ENCODE data around the gene IGFBP2.
A peak's percentile ranks its signal among the peaks of the same experiment; 100 is the strongest.

IGFBP2 gene

DNA sequence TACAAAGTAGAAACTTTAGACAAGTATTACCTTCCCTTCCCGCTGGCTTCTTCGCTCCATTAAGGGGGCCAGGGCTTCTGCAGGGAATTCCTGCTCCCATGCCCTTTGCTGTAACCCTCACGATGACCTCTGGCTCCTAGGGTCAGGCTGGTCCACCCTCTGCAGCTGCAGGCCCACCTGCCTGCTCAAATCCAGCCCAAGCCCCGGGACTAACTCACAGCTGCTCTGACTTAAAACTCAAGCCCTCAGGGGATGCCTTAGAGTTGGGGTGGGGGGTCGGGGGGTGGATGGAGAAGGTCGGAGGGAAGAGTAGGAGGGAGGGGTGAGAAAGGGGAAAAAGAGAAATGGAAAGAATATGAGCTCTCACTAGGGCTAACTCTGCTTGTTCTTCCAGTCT lies 57.2 kb downstream of the IGFBP2 start:
- no peak for DNase-seq

DNA sequence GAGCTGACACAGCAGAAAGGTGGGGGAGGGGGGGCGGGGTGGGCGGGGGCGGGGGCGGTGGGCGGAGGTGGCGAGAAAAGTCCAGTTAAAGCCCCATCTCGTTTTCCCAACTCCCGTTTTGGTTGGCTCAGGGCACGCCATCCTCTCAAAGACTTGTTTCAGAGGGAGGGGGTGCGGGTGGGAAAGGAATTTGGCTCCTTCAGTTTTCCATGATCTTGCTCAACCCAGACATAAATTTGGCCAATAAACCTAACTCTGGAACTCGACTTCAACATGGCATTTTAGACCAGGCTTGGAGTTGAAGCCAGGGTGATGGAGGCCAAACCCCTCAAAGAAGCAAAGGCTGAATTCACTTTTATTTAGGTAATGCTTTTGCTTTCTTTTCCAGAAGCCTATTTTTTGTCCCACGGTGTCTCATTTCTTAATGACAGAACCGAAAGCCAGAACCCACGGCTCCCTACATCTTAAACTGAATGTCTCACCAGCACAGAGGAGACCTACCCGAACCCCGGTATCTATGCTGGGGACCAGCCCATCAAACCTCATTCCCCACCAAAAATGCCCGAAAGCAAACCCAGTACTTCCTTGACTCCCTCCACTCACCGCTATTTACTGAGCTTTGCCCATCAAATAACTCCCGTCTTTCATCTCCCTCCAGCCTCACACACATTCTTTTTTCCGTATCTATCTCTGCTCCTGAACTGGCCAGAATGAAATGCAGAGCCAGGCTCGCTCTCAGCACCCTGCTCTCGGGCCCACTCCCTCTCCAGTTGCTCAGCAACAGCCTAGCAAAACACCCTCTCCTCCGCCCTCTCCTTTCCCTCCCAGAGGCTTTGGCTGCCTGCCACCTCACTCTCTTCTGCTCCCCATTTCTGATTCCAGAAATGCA lies 57.9 kb downstream of the IGFBP2 start:
- DNase-seq: peak; percentile 68 to 79

GRCh38 chr2:216692636-216693413 lies 59.6 kb downstream of the IGFBP2 start:
- peak; percentile 90 for DNase-seq

DNA sequence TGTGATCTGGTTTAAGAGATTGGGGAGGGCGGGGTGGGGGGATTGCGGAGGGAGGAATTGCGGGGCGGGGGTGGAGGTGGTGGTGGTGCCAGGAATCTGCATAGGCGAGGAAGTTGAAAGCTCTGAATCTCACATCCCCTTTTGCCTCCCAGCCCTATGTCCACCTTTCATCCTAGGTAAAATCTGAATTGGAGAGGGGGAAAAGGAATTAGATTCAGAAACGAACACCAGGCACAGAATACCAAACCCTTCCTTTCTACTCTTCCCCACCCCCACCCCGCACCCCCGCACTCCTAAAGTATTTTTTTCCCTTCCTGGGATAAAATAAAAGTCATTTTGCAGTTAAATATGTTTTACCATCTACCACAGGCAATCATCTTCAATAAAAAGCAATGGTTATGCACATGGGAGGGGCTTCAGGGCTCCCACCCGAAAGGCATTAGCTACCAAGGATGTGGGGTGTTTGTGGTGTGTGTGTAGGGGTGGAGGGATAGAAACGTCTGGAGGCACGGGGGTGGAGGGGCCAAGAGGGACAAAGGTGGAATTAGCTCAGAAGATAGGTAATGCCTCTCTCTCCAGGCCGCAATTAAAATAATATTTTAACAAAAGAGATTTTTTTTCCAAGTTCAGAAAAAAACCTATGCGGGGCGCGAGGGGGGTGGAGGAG lies 60.3 kb downstream of the IGFBP2 start:
- no peak for DNase-seq

GRCh38 chr2:216694082-216694825 lies 61.0 kb downstream of the IGFBP2 start:
- DNase-seq: peak in 1 of 2 experiments; percentile 65

- DNase-seq: no peak
Measured at GRCh38 chr2:216694826-216695217, 61.6 kb downstream of the IGFBP2 start.

DNA sequence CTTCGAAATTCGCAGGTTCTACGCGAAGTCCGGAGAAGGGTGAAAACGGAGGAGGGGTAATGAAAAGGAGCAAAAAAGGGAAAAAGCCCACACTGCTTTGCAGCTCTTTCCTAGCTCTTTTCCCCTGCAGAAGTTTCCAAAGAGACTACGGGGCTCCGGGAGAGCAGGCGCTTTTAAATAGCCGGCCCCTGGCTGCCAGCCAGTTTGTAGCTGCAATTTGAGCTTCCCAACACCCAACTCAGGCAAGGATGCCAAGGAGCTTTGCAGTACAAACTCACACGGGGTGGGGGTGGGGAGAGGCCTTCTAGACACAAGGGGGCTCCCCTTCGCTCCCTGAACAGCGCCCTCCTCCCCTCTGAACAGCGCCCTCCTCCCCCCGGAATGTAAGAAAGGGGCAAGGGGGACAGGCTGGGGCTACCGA lies 62.2 kb downstream of the IGFBP2 start, which contains the start of gene IGFBP5:
IGFBP5 (minus strand) TSS at position 149 of the 421 bp plus-strand sequence. CDS start 774 bp downstream, outside the sequence.
- peak; percentile 89 to 90 for DNase-seq

- DNase-seq: no peak
Measured at GRCh38 chr2:216696321-216696720, 63.1 kb downstream of the IGFBP2 start.

DNA sequence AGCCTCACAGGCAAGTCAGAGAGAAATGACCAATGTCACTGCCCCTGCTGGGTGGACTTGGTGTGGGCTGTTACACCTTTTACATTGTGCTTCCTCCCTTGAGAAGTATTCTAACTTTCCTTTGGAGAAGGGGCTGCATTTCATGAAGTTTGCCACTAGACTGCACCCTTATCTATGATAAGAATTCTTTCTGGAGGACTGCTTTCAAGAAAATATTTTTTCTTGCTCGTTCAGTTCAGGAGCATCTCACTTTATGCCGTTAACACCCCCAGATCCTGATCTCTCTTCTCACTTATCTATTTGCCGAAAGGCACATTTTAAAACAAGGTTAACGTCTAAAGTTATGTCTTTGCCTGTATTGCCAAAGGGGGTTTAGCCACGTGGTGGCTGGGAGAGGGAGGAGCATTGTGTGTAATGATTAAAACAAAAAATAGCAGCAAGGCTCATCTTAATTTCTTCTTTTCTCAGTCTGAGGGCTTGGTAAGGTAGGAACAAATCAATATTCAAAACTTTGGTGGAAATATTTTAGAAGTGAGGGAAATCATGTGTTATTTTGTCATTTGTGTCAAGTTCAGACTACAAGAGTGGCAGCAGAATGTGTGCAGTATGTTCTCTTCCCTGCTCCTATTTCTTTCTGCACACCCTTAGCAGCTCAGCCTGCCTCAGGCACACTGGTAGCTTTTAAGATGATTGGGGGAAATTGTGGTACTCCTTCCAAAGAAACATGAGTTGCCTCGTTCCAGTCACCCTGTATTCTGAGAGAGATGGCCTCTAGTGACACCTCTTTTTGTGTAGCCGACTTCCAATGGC lies 63.7 kb downstream of the IGFBP2 start:
- peak in 1 of 2 experiments; percentile 17 for DNase-seq

DNA sequence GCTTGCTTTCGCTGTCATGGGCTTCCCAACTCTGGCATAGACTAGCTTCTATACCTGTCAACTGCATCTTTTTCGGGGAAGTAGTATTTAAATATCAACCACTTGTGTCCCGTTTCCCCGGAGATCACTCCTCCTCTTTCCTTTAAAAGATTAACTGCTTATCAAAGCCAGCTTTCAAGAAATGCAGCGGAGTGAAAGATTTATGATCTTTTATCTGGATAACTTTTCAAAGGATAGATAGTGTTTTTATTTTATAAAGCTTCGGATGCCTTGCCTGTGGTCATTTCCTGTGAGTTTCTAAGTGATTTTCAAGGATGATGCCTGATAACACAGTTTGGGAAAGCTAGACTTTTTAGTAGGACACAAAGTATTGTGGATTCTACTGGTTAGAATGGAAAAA lies 65.1 kb downstream of the IGFBP2 start:
- DNase-seq: no peak

- peak; percentile 85 to 86 for DNase-seq
Measured at GRCh38 chr2:216698895-216699294, 65.7 kb downstream of the IGFBP2 start.

DNA sequence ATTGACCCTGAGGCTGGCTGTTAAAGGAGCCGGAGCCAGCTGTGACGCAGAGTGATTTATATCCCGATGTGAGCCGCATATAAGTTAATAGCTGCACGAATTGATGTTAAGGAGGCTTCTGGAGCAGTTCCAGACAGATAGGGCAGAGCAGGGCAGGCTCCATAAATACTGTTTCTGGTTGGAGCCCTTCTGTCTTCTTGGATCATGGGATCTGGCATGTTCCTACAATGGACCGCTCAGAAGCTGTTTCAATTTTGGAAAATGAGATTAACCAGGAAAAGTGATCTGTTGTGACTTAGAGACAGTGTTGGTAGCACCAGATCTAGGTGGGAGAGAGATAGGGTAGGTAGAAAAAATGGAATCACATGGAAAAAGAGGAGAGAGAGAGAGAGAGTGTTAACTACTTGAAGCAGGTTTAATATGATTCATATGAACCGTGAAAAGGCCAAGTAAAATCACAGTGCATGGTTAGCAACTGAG lies 66.9 kb downstream of the IGFBP2 start:
- DNase-seq: peak; percentile 65 to 76

DNA sequence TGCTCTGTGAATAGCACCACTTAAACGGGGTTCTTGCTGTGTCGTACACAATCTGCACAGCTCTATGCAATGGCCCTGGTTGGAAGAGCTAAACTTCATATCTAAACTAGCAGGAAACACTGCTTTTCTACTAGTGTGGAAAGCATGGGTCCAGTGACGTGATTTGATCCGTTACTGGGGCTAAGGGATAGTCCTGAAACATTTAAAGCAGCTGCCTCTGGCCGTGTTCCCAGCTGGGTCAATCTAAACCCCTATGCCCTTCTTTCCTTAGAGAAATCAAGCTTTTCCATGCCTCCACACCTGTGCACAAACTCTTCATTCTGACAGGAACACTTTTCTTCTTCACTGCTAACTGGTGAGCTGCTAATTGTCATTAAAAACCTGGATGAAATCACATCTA lies 67.6 kb downstream of the IGFBP2 start:
- DNase-seq: peak; percentile 24 to 36

- no peak for DNase-seq
Measured at GRCh38 chr2:216701544-216701943, 68.3 kb downstream of the IGFBP2 start.

GRCh38 chr2:216702756-216703155 lies 69.5 kb downstream of the IGFBP2 start:
- DNase-seq: no peak

DNA sequence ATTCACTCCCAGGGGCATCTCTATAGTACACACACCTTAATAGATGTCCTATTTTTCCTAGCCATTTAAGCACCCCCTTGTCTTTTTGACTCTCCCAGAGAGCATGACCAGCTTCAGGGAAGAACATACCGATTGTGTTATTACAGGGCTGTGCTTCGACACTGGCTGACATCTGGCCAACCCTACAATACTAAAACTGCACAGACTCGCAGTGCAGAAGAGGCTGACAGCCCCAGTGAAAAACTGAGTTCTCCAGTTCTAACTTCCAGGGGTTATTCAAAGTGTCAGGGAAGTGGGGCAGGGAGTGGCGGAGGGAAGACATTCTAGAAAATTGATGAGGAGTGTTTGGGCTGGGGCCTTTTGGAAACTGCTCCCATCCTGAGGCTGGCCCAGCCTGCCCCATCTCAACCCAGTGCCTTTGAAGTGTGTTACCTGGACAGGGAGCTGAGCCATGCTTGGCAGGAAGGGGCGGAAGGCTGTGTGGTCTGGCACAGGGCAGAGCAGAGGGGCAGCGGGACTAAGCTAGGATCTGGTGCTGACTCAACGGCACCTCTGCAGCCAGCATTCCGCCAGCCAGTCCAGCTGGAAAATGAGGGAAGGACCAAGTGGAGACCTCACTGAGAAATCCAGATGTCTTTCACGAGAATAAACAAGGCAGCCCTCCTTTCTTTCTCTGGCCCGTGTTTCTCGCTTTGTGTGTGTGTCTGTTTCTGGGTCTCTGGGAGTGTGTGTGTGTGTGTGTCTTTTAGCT lies 77.5 kb downstream of the IGFBP2 start:
- no peak for DNase-seq

GRCh38 chr2:216711348-216711747 lies 78.1 kb downstream of the IGFBP2 start:
- no peak for DNase-seq

DNA sequence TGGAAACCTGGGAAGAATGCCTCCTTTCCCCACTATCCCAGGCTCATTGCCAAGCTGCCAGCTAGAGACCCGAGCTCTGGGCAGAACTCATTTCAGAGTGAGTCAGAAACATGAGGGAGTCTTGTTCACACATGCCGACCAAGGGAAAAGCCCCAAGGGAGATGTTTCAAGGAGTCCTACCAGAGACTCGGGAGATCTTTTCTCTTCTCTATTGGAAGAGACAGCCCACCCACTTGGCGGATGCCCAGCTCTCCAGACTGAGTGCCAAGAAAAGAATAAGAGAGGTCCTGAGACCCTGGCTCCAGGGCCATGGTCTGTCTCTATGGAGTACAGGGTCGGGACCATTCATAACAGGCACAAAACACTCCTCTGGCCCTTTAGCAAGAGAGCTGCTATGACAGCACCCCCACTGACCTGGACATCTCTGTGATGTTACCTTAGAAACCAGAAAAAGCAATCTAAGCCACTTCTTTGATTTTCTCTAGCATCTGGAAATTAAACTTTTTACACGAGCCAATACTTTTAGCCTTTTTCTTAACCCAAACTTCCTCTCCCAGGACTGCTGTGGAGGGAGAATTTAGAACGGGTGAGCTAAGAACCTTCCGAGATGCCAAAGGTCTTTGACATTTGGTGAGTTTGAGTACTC lies 80.6 kb downstream of the IGFBP2 start:
- DNase-seq: no peak

Measured in SHP77 (cell line).